ENCODE measurements around the gene DCST1.
A peak's percentile ranks its signal among the peaks of the same experiment; 100 is the strongest.

DCST1 gene

GRCh38 chr1:155072531-155073289 is 39.1 kb downstream of the DCST1 start:
- DNase-seq (ENCODE audit: low read depth, low spot score): no peak

GRCh38 chr1:155073377-155074242 is 40.0 kb downstream of the DCST1 start:
- DNase-seq (ENCODE audit: low read depth, low spot score): no peak

GRCh38 chr1:155075535-155075934 is 41.9 kb downstream of the DCST1 start:
- DNase-seq (ENCODE audit: low read depth, low spot score): no peak

GRCh38 chr1:155076371-155076770 is 42.7 kb downstream of the DCST1 start:
- DNase-seq (ENCODE audit: low read depth, low spot score): no peak

GRCh38 chr1:155077346-155077745 is 43.7 kb downstream of the DCST1 start:
- DNase-seq (ENCODE audit: low read depth, low spot score): no peak

GRCh38 chr1:155077758-155078445 is 44.3 kb downstream of the DCST1 start:
- DNase-seq (ENCODE audit: low read depth, low spot score): no peak

- DNase-seq (ENCODE audit: low read depth, low spot score): peak; percentile 81
Measured at GRCh38 chr1:155078469-155079209, 45.0 kb downstream of the DCST1 start, which contains the start of gene EFNA3. Gene EFNA3 (plus strand): TSS chr1:155078837. CDS start chr1:155078942, 105 bp downstream.

GRCh38 chr1:155079210-155079486 is 45.5 kb downstream of the DCST1 start:
- DNase-seq (ENCODE audit: low read depth, low spot score): no peak

GRCh38 chr1:155079487-155080311 is 46.1 kb downstream of the DCST1 start:
- DNase-seq (ENCODE audit: low read depth, low spot score): no peak

GRCh38 chr1:155080312-155081228 is 46.9 kb downstream of the DCST1 start:
- DNase-seq (ENCODE audit: low read depth, low spot score): no peak

- no peak for DNase-seq (ENCODE audit: low read depth, low spot score)
Measured at GRCh38 chr1:155081472-155082300, 48.1 kb downstream of the DCST1 start.

GRCh38 chr1:155082301-155083051 is 48.9 kb downstream of the DCST1 start:
- DNase-seq (ENCODE audit: low read depth, low spot score): no peak

GRCh38 chr1:155083052-155083541 is 49.5 kb downstream of the DCST1 start:
- no peak for DNase-seq (ENCODE audit: low read depth, low spot score)

GRCh38 chr1:155083865-155084721 is 50.5 kb downstream of the DCST1 start:
- peak; percentile 50 for DNase-seq (ENCODE audit: low read depth, low spot score)

- peak; percentile 98 for DNase-seq (ENCODE audit: low read depth, low spot score)
Measured at GRCh38 chr1:155084722-155085503, 51.3 kb downstream of the DCST1 start.

GRCh38 chr1:155085504-155086127 is 52.0 kb downstream of the DCST1 start:
- DNase-seq (ENCODE audit: low read depth, low spot score): peak; percentile 49

All from astrocyte of the hippocampus (primary cell).